Thymus (tissue), 11 donors: Measurements from ENCODE around the gene DPM3. TPM values are rescaled to one million over a fixed set of nuclear protein-coding genes. Genes with fewer than 3 reads are reported as not detected.

Experiments
- DNase-seq, 9 donors: peaks; one replicate each; pipeline ENCODE4 v3.0.0-alpha.2; 2013; ENCODE audit warnings: low spot score in 9 of 9, low read depth in 6 of 9, missing footprints in 1 of 9
- H3K27ac ChIP-seq, 2 donors: one replicate each; pipeline ENCODE4 v1.5.1; 2013; ENCODE audit warnings: control low read depth in 1 of 2, low read depth in 1 of 2, low read length in 1 of 2, mild to moderate bottlenecking in 1 of 2, moderate library complexity in 1 of 2
- H3K27me3 ChIP-seq, 2 donors: one replicate each; pipeline ENCODE4 v1.5.1; 2013; ENCODE audit warnings: low read length in 1 of 2; ENCODE audit not compliant: control insufficient read depth in 2 of 2, insufficient read depth in 1 of 2
- H3K36me3 ChIP-seq, 2 donors: one replicate each; pipeline ENCODE4 v1.5.1; 2013; ENCODE audit warnings: low read length in 1 of 2, mild to moderate bottlenecking in 1 of 2, moderate library complexity in 1 of 2; ENCODE audit not compliant: control insufficient read depth in 2 of 2, insufficient read depth in 2 of 2
- H3K4me1 ChIP-seq, 2 donors: one replicate each; pipeline ENCODE4 v1.5.1; 2013; ENCODE audit warnings: low read length in 2 of 2; ENCODE audit not compliant: control insufficient read depth in 2 of 2, insufficient read depth in 2 of 2
- H3K4me3 ChIP-seq, 2 donors: one replicate each; pipeline ENCODE4 v1.5.1; 2013; ENCODE audit warnings: low read length in 2 of 2, control low read depth in 1 of 2, mild to moderate bottlenecking in 1 of 2
- H3K9me3 ChIP-seq, 2 donors: one replicate each; pipeline ENCODE4 v1.5.1; 2013; ENCODE audit warnings: low read length in 1 of 2, mild to moderate bottlenecking in 1 of 2; ENCODE audit not compliant: control insufficient read depth in 2 of 2, insufficient read depth in 1 of 2
- WGBS: extraction: QIAGEN DNeasy Blood & Tissue Kit; methylation state at CpG from one replicate; pipeline ENCODE4 v1.1.7; 2013; 5-methylcytosine and 5-hydroxymethylcytosine counted together
- polyA plus RNA-seq: library from polyadenylated mRNA; stranded (reverse); fragments of 200-250 nt; gene quantifications from one replicate; pipeline ENCODE4 v1.2.3, GENCODE V29; 2013
- total RNA-seq: library from RNA; stranded (reverse); fragments of 120-200 nt; gene quantifications from one replicate; pipeline ENCODE4 v1.2.4, GENCODE V29; 2013
- donor health status: healthy.

DPM3 gene
- total and polyA plus RNA-seq, 2 donors = 34.0 to 155 TPM

DNA sequence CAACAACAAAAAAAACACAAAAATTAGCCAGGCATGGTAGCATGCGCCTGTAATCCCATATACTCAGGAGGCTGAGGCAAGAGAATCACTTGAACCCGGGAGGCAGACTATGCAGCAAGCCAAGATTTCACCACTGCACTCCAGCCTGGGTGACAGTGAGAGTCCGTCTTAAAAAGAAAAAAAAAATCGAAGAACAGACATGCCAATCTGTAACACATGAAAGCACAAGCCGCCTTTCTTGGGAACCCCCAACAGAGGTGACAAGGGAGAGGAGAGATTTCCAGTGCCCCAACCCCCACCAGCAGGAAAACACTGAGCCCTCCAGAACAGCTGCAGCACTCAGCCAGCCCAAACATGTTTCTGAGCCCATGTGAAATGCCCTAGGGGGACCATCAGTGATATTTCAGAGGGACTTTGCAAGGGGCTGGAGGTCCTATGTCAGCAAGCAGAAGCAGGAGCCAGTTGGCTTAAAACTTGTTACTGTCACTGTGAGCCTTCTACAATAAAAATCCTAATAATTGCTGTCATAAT lies 26.8 kb downstream of the DPM3 start:
- Histone ChIP-seq H3K9me3 (peaks cover 0 to 3% of the 10 kb centered on the region in 2 donors), H3K4me1 (no peaks in the 10 kb centered on the region), H3K27ac (no peak overlapping the region), H3K27me3 (peaks cover 0 to 13% of the 10 kb centered on the region in 2 donors), H3K36me3 (no peaks in the 10 kb centered on the region), H3K4me3 (no peak overlapping the region)
- no peak for DNase-seq
- 92% methylated on average over 5 of the region's 5 CpGs for WGBS

DNA sequence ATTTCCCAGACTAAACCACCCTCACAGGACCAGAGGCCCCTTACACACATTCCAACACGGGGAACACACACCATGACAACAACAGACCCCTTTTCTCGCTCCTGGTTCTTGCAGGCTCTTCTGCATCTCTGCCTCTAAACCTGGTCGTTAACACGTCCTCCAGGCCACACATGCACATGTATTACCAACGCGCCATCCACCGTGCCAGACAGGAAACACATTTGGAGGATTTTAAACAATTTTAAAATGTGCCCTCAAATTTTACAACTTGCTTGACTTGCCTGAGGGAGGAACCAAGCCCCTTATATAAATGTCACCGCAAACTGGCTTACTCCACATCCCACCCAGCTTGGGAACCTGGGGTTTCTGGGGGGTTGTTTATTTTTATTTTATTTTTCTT lies 29.5 kb downstream of the DPM3 start:
- Histone ChIP-seq H3K36me3 (no peaks in the 10 kb centered on the region), H3K27me3 (no peaks in the 10 kb centered on the region), H3K4me1 (no peaks in the 10 kb centered on the region), H3K4me3 (no peak overlapping the region), H3K9me3 (peaks cover 0 to 3% of the 10 kb centered on the region in 2 donors), H3K27ac (no peak overlapping the region)
- WGBS = 28% methylated on average over 8 of the region's 8 CpGs
- no peak for DNase-seq

DNA sequence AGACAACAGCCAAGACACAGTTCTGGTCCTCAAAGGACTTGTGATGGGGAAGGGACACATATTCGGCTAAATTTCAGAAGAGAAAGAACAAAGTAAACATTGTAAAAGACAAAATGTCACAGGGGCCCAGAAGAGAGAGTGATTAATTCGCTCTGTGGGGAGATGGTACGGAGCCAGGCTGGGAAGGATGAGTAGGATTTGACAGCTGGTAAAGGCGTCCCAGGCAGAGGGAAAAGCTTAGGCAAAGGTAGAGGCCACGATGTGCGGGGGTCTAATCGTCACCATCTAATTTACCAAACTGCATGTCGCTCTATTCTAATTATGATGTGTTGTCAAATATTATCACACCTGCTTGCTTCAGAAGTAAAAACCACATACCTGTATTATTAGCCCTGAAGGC lies 29.9 kb downstream of the DPM3 start:
- Histone ChIP-seq H3K27me3 (no peaks in the 10 kb centered on the region), H3K4me1 (no peaks in the 10 kb centered on the region), H3K36me3 (no peaks in the 10 kb centered on the region), H3K9me3 (peaks cover 0 to 3% of the 10 kb centered on the region in 2 donors), H3K4me3 (no peak overlapping the region), H3K27ac (no peak overlapping the region)
- DNase-seq = no peak
- 96% methylated on average over 8 of the region's 8 CpGs for WGBS

DNA sequence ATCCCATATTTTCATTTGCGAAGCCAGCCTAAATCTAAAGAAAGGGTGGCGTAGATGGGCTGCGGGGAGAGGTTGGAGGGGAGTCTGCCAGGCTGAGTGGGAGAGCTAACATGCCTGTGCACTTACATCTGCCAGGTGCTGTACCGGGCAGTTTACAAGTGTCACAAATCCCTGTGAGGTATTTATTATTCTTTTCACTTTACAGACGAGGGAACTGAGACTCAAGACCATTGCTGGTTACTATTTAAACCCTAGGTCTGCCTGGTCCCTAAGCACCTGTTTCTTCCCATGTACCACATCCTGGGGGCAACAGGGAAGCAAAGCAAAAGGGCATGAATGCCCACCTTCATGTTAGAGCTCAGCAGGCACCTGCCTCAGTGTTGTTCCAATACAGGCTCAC lies 32.0 kb downstream of the DPM3 start:
- DNase-seq = no peak
- Histone ChIP-seq H3K27me3 (no peaks in the 10 kb centered on the region), H3K4me3 (no peak overlapping the region), H3K27ac (no peak overlapping the region), H3K36me3 (no peaks in the 10 kb centered on the region), H3K9me3 (peaks cover 0 to 3% of the 10 kb centered on the region in 2 donors), H3K4me1 (no peaks in the 10 kb centered on the region)
- 95% methylated on average over 5 of the region's 5 CpGs for WGBS

GRCh38 chr1:155107309-155108264 lies 32.7 kb downstream of the DPM3 start:
- no peak overlapping the region for H3K4me3 ChIP-seq
- no peaks in the 10 kb centered on the region for H3K36me3 ChIP-seq
- no peak for DNase-seq
- H3K4me1 ChIP-seq = no peaks in the 10 kb centered on the region
- H3K27ac ChIP-seq = no peak overlapping the region
- WGBS = 95% methylated on average over 12 of the region's 12 CpGs
- H3K9me3 ChIP-seq = peaks cover 0 to 3% of the 10 kb centered on the region in 2 donors
- no peaks in the 10 kb centered on the region for H3K27me3 ChIP-seq

GRCh38 chr1:155106862-155107261 lies 33.5 kb downstream of the DPM3 start:
- no peak overlapping the region for H3K27ac ChIP-seq

GRCh38 chr1:155105604-155106011 lies 34.7 kb downstream of the DPM3 start:
- Histone ChIP-seq H3K4me1 (peaks cover 0 to 2% of the 10 kb centered on the region in 2 donors), H3K27me3 (no peaks in the 10 kb centered on the region), H3K9me3 (no peaks in the 10 kb centered on the region), H3K27ac (no peak overlapping the region), H3K4me3 (no peak overlapping the region), H3K36me3 (no peaks in the 10 kb centered on the region)
- 92% methylated on average over 7 of the region's 7 CpGs for WGBS
- DNase-seq = no peak

More at GRCh38 chr1:155106862-155107261, 33.5 kb downstream of the DPM3 start:
- Histone ChIP-seq H3K27me3 (no peaks in the 10 kb centered on the region), H3K9me3 (no peaks in the 10 kb centered on the region), H3K4me1 (peaks cover 0 to 2% of the 10 kb centered on the region in 2 donors), H3K36me3 (no peaks in the 10 kb centered on the region), H3K4me3 (no peak overlapping the region)
- no peak for DNase-seq
- 63% methylated on average over 6 of the region's 6 CpGs for WGBS

DNA sequence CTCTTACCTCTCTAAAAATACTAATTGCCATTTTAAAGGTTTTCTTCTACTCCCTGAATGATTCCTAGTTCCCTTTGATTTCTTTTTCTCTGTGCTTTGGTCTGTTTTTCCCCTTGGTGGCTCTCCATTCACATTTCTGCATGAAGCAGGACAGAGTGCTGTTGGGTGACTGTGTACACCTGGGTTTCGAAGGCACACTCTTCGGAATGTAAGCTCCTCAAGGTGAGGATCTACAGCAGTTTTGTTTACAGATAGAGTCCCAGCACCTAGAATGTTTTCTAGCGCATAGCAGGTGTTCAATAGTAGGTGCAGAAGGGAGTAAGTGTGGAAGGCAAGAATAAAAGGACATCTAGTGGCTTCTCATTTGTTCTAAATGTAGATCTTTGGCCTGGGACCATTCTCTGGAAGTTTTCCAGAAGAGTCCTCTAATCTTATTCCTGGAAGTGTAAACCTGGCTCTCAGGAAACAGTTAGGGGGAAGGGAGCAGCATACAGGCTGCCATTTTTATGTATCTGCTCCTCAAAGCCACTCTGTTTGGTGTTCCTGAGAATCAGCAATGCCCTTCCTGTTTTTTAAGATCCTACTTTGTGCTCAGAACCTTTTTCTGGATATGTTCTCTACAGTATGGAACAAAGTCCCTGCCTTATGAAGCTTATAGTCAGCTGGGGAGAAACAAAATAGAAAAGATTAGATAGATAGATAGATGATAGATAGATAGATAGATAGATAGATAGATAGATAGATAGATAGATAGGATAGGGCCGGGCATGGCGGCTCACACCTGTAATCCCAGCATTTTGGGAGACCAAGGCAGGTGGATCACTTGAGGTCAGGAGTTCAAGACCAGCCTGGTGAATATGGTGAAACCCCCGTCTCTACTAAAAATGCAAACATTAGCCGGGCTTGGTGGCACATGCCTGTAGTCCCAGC lies 35.5 kb downstream of the DPM3 start:
- Histone ChIP-seq H3K9me3 (no peaks in the 10 kb centered on the region), H3K4me3 (no peak overlapping the region), H3K27ac (no peak overlapping the region), H3K27me3 (no peaks in the 10 kb centered on the region), H3K4me1 (peaks cover 0 to 2% of the 10 kb centered on the region in 2 donors), H3K36me3 (no peaks in the 10 kb centered on the region)
- DNase-seq = no peak
- WGBS = 98% methylated on average over 7 of the region's 7 CpGs
